ENCODE results near the gene APOL3. TPM values are rescaled to one million over a fixed set of nuclear protein-coding genes. Genes with fewer than 3 reads are reported as not detected.

The APOL3 gene
- total and polyA plus RNA-seq, 10 of the 15 experiments (the other 5 are each of a cell fraction or from before 2014, with no cell fraction given): 6.9 to 66.8 (median 48.5) TPM

DNA sequence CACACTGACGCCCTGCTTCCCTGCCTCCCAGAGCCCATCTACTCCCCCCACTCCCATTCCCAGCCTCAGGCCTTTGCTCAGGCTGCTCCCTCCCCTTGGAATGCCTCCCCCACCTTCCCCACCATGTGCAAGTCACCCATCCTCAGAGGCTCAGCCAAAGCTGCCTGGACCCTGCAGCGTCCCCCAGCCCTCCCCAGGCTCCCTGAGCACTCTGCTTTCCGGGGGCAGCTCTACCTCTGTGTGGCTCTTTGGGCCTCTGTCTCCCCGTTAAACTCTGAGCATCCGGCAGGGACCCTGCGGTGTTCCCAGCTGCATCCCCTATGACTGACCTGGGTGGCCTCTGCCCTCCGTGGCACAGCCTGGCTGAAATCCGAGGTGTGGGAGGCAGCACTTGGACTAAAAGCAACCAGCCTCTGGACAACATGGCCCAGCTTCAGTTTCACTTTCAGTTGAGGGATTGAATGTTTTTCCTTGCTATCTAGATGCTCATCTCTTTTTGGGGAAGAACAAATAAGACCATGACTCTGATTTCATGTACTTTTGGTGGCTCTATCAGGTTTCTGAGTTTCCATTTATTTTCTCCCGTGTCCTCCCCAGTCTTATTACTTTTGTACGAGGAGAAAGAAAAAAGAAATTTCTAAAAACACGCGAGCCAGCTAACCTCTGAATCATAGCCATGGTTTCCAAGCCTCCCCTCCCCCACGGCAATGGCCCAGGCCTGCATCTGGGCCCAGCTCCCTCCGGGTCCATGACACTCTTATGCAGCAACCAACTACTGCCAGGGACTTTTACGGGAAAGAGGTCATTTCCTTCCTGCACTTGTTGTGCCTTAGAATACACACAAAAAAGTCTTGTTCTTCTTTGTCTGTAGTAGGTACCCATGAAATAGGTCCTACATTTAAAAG, 3.8 kb downstream of the APOL3 start (continued):
- TF ChIP-seq, protein P1, sequence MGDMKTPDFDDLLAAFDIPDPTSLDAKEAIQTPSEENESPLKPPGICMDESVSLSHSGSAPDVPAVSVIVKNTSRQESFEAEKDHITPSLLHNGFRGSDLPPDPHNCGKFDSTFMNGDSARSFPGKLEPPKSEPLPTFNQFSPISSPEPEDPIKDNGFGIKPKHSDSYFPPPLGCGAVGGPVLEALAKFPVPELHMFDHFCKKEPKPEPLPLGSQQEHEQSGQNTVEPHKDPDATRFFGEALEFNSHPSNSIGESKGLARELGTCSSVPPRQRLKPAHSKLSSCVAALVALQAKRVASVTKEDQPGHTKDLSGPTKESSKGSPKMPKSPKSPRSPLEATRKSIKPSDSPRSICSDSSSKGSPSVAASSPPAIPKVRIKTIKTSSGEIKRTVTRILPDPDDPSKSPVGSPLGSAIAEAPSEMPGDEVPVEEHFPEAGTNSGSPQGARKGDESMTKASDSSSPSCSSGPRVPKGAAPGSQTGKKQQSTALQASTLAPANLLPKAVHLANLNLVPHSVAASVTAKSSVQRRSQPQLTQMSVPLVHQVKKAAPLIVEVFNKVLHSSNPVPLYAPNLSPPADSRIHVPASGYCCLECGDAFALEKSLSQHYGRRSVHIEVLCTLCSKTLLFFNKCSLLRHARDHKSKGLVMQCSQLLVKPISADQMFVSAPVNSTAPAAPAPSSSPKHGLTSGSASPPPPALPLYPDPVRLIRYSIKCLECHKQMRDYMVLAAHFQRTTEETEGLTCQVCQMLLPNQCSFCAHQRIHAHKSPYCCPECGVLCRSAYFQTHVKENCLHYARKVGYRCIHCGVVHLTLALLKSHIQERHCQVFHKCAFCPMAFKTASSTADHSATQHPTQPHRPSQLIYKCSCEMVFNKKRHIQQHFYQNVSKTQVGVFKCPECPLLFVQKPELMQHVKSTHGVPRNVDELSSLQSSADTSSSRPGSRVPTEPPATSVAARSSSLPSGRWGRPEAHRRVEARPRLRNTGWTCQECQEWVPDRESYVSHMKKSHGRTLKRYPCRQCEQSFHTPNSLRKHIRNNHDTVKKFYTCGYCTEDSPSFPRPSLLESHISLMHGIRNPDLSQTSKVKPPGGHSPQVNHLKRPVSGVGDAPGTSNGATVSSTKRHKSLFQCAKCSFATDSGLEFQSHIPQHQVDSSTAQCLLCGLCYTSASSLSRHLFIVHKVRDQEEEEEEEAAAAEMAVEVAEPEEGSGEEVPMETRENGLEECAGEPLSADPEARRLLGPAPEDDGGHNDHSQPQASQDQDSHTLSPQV (IDR thresholded peaks at IDR 0.05): no peak
- 0 out of 2 replicates have a peak, but pooled peaks have one; percentile 28 for TF ChIP-seq RCOR1 (conservative IDR thresholded peaks at IDR 0.05; ENCODE audit: low read depth, low read length)
- TF ChIP-seq MTA3 (IDR thresholded peaks at IDR 0.05; ENCODE audit: borderline replicate concordance, low read length): 0 out of 2 replicates have a peak, but pooled peaks have one; percentile 34
- TF ChIP-seq NBN (IDR thresholded peaks at IDR 0.05): peak; percentile 36; the same call in 1 of the 2 replicates
- TF ChIP-seq YY1 (IDR thresholded peaks at IDR 0.05; ENCODE audit: low read depth, low read length): peak; percentile 68
- no peak for TF ChIP-seq CHD4 (IDR thresholded peaks at IDR 0.05)
- 0 out of 2 replicates have a peak, but pooled peaks have one; percentile 59 for TF ChIP-seq EED (IDR thresholded peaks at IDR 0.05; ENCODE audit: low read depth)
- peak; percentile 26 to 28; a peak in 2 of 4 replicates for TF ChIP-seq IKZF2 (IDR thresholded peaks at IDR 0.05)
